HG02885 (cell line): Measurements from ENCODE around the gene MOB1A.
"Not testable (repeated sequence)": the region's sequence is repeated elsewhere in the genome, so short reads cannot be mapped to it uniquely, and the experiment has no call there.

Experiments used
- ATAC-seq: cut with Tn5 transposase; IDR thresholded peaks from one replicate; pipeline ENCODE4 v1.9.1; 2021; ENCODE audit warnings: mild to moderate bottlenecking; ENCODE audit not compliant: unreplicated experiment, poor library complexity

The MOB1A gene

DNA sequence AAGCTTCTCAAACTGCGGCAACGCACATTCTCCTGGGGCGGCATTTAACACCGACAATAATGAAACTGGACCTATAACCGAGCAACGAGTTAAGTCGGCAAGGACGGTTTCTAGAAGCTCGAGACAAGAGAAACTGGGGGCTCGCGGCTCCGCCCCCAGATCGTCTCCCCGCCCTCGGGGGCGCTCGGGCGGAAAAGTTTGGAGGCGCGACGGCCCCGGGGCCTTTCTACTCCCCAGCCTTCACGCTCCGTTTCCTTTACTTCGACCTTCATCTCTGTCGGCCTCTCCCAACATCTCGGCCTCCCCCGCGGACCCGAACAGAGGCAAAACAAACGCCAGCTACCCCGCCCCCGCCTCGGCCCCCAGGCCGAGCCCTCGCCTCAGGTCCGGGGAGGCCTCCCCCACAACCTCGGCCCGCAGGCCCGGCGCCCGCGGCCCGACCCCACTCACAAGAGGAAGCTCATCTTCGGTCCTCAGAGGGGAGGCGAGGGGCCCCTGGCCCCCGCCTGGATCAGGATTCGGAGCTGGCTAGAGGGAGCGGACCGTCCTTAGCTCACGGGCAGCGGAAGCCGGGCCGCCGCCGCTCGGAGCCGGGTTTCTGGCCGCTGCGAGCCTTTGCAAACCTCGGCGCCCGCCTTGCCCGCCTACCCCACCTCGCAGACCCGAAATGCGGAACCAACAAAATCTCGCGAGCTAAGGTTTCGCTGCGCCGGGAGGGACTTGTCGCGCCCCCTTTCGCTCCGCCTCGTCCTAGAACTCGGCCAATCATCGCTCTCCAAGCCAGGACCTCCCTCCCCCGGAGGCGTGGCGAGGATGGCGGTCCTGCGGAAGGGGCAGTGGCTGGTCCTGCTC is at the start of gene MOB1A:
Gene MOB1A, minus strand, starts transcription at position 669 of the 852 bp plus-strand sequence. Its CDS starts 205 bp downstream, at position 464.
- ATAC-seq: peak; percentile 84

DNA sequence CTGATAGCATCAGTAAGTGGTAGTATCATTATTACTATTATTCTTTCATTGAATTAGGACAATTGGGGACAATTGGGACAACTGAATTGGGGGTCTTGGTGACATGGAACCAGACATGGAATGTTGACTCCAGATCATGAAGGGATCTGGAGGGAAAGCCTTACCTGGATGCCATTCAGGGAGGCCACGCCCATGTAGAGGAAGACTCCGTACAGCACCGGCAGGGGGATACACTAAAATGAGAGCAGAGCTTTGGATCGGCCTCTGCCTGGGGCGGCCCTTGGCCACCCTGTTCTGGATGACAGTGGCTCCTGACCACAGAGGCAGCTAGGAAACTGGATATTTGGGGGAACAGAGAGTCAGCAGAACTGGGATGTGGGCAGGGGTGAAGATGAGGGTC is 49.0 kb upstream of the MOB1A start:
- ATAC-seq: no peak

DNA sequence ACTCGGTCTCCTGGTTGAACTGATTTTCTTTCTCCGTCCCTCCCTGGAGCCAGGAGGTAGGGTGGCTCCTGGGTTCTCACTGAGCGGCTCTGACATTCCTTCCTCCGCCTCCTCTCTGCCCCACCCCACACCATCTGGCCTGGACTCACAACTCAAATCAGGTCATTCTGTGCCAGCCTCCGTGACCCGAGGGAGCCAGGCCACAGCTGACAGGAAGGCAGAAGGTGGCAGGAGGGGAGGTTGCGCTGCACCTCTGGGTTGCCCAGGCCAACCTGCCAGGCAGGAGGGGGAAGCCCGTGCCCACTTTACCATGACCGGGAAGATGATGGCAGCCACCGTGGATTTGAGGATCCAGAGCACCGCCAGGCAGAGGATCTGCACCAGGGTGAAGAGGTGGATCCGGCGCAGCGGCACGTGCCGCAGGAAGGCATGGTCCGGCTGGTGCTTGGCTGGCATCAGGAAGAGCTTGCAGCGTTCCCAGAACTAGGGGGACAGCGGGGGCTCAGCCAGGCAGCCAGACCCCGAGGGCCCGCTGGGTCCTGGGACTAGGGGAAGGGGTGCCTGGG is 48.1 kb upstream of the MOB1A start:
- ATAC-seq: no peak

DNA sequence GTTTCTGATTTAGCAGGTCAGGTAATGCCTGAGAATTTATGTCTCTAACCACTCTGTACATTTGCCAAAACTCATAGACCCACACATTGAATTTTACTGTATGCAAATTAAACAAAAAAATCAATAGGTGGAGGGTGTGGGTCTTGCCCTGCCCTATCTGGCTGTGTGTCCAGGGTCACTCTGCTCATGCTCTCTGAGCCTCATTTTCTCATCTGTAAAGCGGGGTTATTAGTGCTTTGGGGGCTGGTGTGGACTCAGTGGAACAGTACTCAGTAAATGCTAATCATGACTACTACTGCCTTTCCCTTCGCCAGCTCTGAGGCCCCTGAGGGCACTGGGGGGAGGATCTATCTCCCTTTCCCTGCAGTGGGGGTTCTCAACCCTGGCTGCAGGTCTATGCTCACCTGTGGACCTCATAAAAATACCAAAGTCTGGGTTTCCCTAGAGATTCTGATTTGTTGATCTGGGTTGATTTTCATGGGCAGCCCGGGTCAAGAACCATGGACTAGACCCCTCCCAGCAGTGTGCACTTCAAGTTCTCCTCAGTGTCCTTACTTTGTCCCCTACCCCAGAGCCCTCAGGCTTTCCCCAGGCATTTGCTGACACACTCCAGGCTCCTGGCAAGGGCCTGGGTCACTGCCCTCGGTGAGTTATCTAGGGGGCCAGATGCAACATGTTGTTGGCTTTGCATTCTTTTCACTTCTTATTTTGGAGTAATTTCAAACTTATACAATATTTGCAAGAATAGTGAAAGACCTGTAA is 47.2 kb upstream of the MOB1A start:
- ATAC-seq: no peak

DNA sequence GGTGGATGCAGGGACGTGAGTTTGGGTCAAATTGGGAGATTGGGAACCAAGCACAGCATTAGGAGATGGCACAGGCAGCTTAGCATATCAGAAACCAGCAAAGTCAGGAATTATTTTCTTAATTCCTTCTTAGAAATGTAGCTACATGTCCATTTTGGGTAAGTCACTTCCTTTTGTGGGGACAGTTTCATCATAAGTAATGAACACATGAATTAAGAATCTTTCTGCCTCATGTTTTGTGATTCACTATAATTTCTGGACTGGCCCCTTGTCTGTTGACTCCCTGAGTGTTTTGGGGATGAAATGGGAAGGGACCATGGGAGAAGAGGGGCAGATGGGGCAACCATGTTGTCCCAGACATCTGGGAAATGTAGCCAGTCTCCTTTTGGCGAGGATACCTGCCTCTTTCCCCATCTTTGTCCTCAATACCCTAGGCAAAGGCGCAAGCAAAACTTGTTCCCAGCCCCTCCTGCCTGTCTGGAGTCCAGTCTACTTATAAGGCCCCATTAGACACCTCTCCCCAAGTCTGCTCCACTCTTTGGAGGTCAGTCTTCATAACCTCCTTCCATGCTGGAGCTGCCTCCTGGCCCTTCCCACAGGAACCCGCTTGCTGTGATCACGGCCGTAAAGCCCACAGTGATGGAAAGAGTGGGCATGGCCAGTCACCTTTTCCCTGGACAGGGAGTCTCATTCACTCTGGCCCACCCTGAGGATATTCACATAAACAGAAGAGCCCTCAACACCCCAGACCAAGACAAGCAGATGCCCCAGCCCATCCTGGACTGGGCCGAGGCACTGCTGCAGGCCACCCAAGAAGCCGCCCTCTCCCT is 45.5 kb upstream of the MOB1A start:
- ATAC-seq: no peak

DNA sequence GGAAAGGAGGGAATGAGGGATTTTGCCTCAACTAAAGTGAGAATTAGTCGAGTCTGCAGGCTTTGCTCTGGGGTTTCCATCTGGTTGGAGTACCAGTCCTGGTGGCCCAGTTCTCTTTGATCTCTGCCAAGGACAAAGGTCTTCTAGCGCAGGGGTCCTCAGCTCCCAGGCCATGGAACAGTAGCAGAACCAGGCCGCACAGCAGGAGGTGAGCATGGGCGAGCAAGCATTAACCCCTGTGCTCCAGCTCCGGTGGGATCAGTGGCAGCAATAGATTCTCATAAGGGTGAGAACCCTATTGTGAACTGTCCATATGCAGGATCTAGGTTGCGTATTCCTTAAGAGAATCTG is 43.6 kb upstream of the MOB1A start:
- no peak for ATAC-seq

DNA sequence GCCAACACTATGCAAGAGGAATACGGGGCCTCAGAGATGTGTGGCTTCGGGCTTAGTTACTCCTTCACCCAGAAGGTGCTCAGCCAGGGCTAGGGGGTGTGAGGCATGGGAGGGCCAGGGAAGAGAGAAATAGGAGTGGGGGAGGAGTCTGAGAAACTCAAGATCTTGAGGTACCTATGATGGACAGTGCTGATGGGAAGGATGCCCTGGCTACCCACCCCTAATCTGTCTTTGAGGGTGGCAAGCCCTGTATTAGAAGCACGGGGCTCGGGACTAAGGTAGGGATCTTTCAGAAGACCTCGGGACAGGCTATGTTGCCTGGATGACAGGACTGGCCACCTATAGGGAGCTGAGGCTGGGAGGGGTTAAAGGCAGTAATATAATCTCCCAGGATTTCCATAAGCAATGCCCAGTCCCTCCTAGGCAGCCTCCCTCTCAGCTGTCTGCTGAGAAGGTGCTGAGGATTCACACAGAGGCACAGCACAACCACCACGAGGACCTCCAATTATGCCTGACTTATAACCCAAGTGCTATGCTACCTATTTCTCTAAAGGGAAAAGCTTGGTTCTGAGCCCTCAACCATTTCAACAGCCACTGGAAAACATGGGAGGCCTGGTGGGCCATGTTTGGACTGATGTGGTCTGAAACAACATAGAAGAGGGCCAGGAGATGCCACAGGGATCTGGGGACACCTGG is 43.1 kb upstream of the MOB1A start:
- ATAC-seq: no peak

DNA sequence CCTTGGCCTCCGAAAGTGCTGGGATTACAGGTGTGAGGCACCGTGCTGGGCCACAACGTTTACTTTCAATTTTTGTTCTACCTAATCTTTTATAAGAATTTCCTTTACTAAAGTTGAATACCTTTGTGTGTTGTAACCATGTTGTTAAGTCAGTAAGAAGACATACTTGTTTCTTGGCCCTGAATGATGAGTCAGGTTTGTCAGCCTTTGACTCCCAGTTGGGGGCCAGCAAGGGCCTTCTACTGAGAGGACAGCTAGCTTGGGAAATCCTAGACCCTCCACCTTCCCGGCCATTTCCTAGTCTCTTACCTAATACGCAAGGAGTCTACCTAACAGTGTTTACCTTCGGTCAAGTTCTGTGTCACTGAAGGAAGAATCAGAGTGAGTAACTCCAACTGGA is 42.4 kb upstream of the MOB1A start:
- no peak for ATAC-seq

DNA sequence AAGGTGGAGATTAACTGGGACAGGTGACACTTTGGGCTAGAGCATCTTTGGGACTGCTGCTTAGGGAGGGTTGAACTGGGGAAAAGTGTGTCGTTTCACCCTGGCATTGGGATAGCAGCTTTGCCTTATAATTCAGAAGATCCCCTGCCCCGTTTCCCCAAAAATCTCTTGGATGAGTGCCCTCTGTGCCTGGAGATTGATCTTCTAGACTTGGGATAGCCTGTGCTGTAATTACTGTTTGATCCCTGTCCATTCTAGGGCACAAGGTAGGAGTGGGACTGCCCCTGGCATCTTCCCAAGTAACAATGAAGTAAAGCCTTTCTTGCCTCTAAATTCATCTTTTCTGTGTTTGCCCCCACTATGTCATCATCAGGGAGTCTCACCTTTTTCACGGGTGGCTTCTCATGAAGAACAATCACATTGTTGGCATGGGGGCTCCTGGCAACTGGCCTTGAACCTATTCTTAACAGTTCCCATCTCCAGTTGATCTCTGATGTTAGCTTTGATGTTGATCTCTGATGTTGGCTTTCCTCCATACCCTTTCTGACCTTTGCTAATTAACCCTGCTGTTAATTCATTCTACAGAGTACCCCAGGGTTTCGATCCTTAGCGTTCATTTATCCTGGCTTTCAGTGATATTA is 41.3 kb upstream of the MOB1A start:
- no peak for ATAC-seq

DNA sequence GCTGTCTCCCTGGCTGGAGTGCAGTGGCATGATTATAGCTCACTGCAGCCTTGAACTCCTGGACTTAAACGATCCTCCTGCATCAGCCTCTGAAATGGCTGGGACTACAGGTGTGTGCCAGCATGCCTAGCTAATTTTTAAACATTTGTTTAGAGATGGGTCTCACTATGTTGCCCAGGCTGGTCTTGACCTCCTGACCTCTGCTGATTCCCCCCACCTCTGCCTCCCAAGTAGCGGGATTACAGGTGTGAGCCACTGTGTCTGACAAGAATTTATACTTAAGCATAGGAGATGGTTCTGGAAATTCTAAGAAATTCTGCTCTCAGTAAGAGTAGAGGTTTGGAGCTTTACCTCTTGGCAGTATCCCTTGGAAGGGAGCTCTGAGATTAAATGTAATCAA is 38.0 kb upstream of the MOB1A start:
- ATAC-seq: no peak

DNA sequence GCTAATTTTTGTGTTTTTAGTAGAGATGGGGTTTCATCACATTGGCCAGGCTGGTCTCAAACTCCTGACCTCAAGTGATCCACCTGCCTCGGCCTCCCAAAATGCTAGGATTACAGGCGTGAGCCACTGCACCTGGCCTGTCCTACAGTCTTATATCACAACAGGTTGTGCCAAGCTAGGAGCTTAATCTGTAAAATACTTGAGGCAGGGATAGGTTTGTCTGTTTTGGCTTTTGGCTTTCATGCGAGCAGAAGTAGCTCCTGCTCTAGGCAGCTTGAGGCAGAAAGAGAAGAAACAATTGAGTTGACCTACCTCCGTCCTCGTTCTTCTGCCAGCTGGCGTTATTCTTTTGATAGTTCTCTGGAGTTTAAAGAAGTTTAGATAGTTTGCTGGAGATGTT is 37.1 kb upstream of the MOB1A start:
- not testable (repeated sequence) for ATAC-seq

DNA sequence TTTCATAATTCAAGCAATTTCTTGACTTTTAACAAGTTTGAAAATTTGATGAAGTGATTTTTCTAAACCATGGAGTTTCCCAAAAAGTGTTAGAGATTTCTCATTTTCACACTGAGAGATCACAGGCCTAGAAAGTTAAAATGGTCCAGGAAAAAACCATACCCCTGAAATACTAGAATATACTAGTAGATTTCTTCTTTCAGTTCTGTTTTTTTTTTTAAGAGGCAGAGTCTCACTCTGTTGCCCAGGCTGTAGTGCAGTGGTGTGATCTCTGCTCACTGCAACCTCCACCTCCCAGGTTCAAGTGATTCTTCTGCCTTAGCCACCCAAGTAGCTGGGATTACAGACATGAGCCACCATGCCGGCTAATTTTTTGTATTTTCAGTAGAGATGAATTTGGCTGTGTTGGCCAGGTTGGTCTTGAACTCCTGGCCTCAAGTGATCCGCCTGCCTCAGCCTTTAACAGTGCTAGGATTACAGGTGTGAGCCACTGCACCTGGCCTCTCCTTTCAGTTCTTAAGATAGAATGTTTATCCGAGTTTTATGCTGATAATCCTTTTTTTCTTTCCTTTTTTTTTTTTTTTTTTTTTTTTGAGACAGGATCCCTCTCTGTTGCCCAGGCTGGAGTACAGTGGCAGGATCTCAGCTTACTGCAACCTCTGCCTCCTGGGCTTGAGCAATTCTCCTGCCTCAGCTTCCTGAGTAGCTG is 34.2 kb upstream of the MOB1A start:
- ATAC-seq: no peak

DNA sequence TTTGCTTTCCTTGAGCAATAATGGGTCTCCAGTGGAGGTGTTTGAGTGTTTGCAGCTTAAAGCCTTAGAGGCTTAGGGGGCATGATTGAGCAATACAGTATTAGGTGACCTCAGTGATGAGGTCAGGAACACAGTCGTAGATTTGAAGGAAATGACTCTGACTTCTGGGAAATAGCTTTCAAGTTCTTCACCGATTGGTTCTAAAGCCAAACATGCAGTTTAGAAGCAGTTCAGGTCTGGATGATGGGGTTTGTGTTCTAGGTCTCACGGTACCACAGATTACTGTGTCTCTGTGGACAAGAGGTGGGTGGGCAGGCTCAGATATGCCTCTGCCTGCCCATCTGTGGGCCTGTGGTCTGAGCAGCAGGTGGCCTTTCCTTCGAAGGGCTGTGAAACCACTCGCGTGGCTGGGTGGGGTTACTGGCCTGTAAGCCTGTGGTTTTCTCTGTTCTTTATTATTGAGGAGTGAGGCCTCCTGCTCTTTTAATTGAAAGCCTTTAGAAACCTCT is 27.6 kb upstream of the MOB1A start:
- peak; percentile 80 for ATAC-seq

DNA sequence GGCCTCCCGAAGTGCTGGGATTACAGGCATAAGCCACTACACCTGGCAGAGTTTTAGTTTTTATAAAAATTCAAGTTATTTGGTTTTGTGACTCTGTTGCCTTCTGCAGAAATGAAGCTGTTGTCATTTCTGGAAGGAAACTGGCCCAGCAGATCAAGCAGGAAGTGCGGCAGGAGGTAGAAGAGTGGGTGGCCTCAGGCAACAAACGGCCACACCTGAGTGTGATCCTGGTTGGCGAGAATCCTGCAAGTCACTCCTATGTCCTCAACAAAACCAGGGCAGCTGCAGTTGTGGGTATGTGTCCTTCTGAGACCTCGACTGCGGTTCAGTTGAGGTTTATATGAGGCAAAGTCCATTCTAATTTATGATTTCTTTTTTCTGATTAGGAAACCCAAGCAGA is 26.9 kb upstream of the MOB1A start:
- no peak for ATAC-seq

DNA sequence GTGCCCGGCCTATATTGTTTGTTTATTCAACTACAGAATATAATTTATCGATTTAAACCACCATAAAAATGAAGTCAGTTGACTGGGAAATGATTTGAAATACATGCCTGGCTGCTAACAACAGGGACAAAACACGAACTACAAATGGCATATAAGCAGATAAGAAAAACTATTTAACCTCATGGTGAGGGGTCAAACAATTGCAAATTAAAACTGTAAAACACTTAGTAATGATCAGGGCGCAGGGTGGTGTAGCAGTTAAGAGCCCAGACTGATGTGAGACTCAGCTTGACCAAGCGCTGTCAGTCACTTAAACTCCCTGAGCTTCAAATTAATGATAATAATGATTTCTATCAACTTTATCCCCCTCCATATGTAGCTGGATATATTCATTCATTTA is 26.4 kb upstream of the MOB1A start:
- no peak for ATAC-seq

DNA sequence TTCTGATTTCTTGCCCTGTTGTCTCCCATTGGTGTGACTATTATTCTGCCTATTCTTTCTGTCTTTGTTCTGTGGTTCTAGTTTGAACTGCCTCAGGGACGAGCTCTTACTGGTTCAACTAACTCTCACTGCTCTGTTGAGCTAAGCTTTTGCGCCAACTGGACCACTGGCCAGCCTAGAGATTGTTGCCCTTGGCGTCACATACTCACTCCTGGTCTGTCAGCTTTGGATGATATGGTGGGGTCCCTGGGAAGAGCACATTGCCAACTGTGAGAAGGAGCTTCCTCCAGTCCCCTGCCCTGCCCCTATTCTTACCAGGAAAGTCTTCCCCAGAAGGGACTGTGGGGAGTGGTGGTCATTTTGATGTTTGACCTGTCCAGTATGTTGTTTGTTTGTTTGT is 25.8 kb upstream of the MOB1A start:
- no peak for ATAC-seq

DNA sequence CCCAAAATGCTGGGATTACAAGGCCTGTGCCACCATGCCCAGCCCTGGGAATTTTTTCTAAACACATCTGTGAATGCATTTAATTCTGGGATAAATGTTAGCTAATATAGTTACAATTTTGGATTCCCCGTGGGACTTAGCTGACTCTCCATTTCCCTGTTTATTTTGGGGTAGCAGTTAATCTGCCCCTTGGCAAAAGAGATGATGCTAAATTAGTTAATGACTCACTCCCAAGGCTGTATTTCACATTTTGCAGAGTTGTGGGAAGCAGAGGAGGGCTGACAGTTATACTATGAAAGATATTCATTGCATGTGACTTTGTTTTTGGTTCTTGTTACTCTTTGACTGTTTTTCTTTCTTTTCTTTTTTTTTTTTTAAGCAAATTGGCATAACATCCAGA is 22.9 kb upstream of the MOB1A start:
- ATAC-seq: no peak

DNA sequence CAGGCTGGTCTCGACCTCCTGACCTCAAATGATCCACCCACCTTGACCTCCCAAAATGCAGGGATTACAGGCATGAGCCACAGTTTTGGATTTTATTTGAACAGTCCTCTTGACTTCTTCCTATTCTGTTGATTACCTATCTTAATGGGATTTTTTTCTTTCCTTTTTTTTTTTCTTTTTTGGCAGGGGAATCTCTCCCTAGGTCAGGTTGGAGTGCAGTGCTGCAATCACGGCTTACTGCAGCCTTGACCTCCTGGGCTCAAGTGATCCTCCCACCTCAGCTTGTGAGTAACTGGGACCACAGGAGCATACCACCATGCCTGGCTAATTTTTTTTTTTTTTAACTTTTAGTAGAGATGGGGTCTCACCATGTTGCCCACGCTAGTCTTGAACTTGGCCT is 22.5 kb upstream of the MOB1A start:
- ATAC-seq: no peak

DNA sequence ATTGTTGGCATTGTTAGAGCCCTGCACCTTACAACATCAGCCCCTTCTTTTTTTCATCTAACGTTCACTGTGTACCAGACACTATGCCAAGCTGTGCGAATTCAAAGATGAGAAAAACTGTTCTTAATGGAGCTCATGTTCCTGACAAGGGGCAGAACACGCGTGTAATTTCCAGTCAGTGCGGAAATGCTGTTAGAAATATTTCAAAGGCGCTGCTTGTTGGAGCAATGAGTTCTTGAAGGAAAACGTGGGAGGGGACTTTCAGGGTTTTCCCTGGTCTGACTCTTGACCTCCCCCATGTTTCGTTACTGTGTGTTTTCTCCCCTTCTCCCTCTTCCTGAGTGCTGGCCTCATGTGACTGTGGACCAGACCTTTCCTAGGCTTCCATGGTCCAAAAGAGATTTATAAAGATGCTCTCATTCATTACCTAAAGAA is 21.2 kb upstream of the MOB1A start:
- ATAC-seq: no peak
